IgD-negative memory B cell (primary cell): ENCODE results near the gene CACHD1. TPM values are rescaled to one million over a fixed set of nuclear protein-coding genes. Genes with fewer than 3 reads are reported as not detected.

Experiments
- H3K27ac Mint-ChIP-seq, 3 donors: one replicate each; pipeline ENCODE4 v1.8.0; 2020 to 2022; ENCODE audit warnings: mild to moderate bottlenecking in 3 of 3, mixed read lengths in 3 of 3, moderate library complexity in 1 of 3
- H3K27me3 Mint-ChIP-seq: one replicate; pipeline ENCODE4 v1.8.0; 2021; ENCODE audit warnings: mixed read lengths
- H3K36me3 Mint-ChIP-seq: one replicate; pipeline ENCODE4 v1.8.0; 2020; ENCODE audit warnings: mild to moderate bottlenecking, mixed read lengths
- H3K4me1 Mint-ChIP-seq, 3 donors: one replicate each; pipeline ENCODE4 v1.8.0; 2020 to 2022; ENCODE audit warnings: mixed read lengths in 3 of 3, mild to moderate bottlenecking in 1 of 3
- H3K4me3 Mint-ChIP-seq, 4 donors: one replicate each; pipeline ENCODE4 v1.8.0; 2020 to 2022; ENCODE audit warnings: mild to moderate bottlenecking in 4 of 4, mixed read lengths in 4 of 4, moderate library complexity in 3 of 4
- H3K9me3 Mint-ChIP-seq, 3 donors: one replicate each; pipeline ENCODE4 v1.8.0; 2020 to 2021; ENCODE audit warnings: mixed read lengths in 3 of 3, mild to moderate bottlenecking in 1 of 3
- polyA plus RNA-seq: library from polyadenylated mRNA; unstranded; fragments of 300-500 nt; fragmentation: Illumina TruSeq; gene quantifications from one replicate; pipeline ENCODE4 v1.2.3, GENCODE V29; 2021

CACHD1 gene
- polyA plus RNA-seq, 1 donor from 2014 or later: 0.08 TPM

- Mint-ChIP-seq H3K9me3 (no peaks in the 10 kb centered on the region), H3K27ac (no peak overlapping the region), H3K4me1 (no peaks in the 10 kb centered on the region), H3K4me3 (no peak overlapping the region), H3K36me3 (no peaks in the 10 kb centered on the region), H3K27me3 (peaks cover 7% of the 10 kb centered on the region)
Measured at GRCh38 chr1:64535938-64536835, 66.3 kb downstream of the CACHD1 start.

GRCh38 chr1:64536836-64537490 is 67.0 kb downstream of the CACHD1 start:
- H3K4me3 Mint-ChIP-seq: no peak overlapping the region
- H3K27ac Mint-ChIP-seq: no peak overlapping the region
- H3K36me3 Mint-ChIP-seq: no peaks in the 10 kb centered on the region
- no peaks in the 10 kb centered on the region for H3K9me3 Mint-ChIP-seq
- H3K27me3 Mint-ChIP-seq: peaks cover 8% of the 10 kb centered on the region
- H3K4me1 Mint-ChIP-seq: no peaks in the 10 kb centered on the region

DNA sequence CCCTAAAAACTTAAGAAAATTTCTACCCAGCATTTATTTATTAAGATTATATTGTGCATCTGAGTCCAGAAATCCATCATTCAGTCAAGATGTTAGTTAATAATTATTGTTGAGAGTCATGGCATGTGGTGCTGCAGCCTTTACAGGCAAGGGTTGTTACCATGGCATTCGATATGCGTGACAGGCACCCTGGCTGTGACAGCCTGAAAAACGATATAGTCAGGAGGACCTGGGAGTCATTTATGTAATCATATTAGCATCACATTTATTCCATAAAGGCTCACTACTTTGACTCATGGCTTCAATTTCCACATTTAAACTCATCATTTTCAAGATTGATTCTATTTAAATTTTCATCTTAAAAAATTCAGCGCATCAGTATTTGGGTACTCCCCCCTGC is 68.0 kb downstream of the CACHD1 start:
- H3K9me3 Mint-ChIP-seq: no peaks in the 10 kb centered on the region
- H3K36me3 Mint-ChIP-seq: no peaks in the 10 kb centered on the region
- no peak overlapping the region for H3K4me3 Mint-ChIP-seq
- H3K27me3 Mint-ChIP-seq: peaks cover 7% of the 10 kb centered on the region
- H3K4me1 Mint-ChIP-seq: no peaks in the 10 kb centered on the region
- H3K27ac Mint-ChIP-seq: no peak overlapping the region

GRCh38 chr1:64538389-64538788 is 68.5 kb downstream of the CACHD1 start:
- H3K4me3 Mint-ChIP-seq: no peak overlapping the region
- no peaks in the 10 kb centered on the region for H3K36me3 Mint-ChIP-seq
- H3K27me3 Mint-ChIP-seq: peaks cover 7% of the 10 kb centered on the region
- H3K27ac Mint-ChIP-seq: no peak overlapping the region
- no peaks in the 10 kb centered on the region for H3K9me3 Mint-ChIP-seq
- H3K4me1 Mint-ChIP-seq: no peaks in the 10 kb centered on the region

GRCh38 chr1:64539289-64539688 is 69.4 kb downstream of the CACHD1 start:
- H3K36me3 Mint-ChIP-seq: no peaks in the 10 kb centered on the region
- H3K4me1 Mint-ChIP-seq: no peaks in the 10 kb centered on the region
- H3K27ac Mint-ChIP-seq: no peak overlapping the region
- peaks cover 10% of the 10 kb centered on the region for H3K27me3 Mint-ChIP-seq
- H3K9me3 Mint-ChIP-seq: no peaks in the 10 kb centered on the region
- no peak overlapping the region for H3K4me3 Mint-ChIP-seq

DNA sequence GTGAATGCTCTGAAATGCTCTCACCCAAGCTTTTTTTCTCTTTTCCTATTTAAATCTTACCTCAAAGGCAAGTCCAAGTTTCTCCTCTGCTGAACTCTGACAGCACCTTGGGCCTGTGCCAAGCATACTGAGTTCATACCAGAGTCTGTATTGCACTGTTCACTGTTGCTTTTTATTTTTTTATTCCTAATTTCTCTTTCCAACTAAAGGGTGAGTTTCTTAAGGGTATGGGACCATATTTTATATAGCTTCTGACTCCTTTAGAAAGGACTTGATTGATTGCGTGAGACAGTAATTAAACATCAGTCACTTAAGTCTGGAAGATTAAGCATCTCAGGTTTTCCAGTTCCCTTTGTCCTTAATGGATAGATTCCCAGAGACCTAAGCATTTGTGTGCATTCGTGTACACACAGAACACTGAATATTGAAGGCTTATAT is 69.9 kb downstream of the CACHD1 start:
- no peak overlapping the region for H3K4me3 Mint-ChIP-seq
- H3K27me3 Mint-ChIP-seq: peaks cover 12% of the 10 kb centered on the region
- no peaks in the 10 kb centered on the region for H3K9me3 Mint-ChIP-seq
- peak overlapping the region in 1 of 3 donors; percentile 2 for H3K27ac Mint-ChIP-seq
- H3K36me3 Mint-ChIP-seq: no peaks in the 10 kb centered on the region
- no peaks in the 10 kb centered on the region for H3K4me1 Mint-ChIP-seq

GRCh38 chr1:64540265-64540791 is 70.4 kb downstream of the CACHD1 start:
- Mint-ChIP-seq H3K27ac (no peak overlapping the region), H3K4me1 (no peaks in the 10 kb centered on the region), H3K36me3 (no peaks in the 10 kb centered on the region), H3K4me3 (no peak overlapping the region), H3K9me3 (no peaks in the 10 kb centered on the region), H3K27me3 (peaks cover 12% of the 10 kb centered on the region)

- no peaks in the 10 kb centered on the region for H3K4me1 Mint-ChIP-seq
- no peaks in the 10 kb centered on the region for H3K36me3 Mint-ChIP-seq
- H3K27me3 Mint-ChIP-seq: peaks cover 12% of the 10 kb centered on the region
- no peak overlapping the region for H3K4me3 Mint-ChIP-seq
- no peaks in the 10 kb centered on the region for H3K9me3 Mint-ChIP-seq
- H3K27ac Mint-ChIP-seq: no peak overlapping the region
Measured at GRCh38 chr1:64542118-64542517, 72.2 kb downstream of the CACHD1 start.

DNA sequence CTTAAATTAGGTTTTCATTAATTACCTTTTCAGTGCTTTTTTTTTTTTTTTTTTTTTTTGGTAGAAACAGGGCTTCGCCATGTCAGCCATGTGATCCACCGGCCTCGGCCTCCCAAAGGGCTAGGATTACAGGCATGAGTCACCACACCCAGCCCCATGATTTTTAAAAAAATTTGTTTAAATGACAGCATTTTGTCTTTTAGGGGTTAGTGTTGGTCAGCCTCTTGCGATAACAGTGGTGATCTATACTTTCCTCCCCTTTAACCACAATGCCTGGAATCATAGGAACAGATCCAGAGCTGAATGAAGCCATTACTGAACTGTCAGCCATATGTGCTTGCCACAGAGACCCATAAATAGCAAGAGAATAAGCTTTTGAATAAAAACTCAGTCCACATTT is 73.9 kb downstream of the CACHD1 start:
- H3K4me1 Mint-ChIP-seq: no peaks in the 10 kb centered on the region
- peaks cover 12% of the 10 kb centered on the region for H3K27me3 Mint-ChIP-seq
- no peaks in the 10 kb centered on the region for H3K36me3 Mint-ChIP-seq
- H3K27ac Mint-ChIP-seq: no peak overlapping the region
- H3K9me3 Mint-ChIP-seq: no peaks in the 10 kb centered on the region
- H3K4me3 Mint-ChIP-seq: no peak overlapping the region

DNA sequence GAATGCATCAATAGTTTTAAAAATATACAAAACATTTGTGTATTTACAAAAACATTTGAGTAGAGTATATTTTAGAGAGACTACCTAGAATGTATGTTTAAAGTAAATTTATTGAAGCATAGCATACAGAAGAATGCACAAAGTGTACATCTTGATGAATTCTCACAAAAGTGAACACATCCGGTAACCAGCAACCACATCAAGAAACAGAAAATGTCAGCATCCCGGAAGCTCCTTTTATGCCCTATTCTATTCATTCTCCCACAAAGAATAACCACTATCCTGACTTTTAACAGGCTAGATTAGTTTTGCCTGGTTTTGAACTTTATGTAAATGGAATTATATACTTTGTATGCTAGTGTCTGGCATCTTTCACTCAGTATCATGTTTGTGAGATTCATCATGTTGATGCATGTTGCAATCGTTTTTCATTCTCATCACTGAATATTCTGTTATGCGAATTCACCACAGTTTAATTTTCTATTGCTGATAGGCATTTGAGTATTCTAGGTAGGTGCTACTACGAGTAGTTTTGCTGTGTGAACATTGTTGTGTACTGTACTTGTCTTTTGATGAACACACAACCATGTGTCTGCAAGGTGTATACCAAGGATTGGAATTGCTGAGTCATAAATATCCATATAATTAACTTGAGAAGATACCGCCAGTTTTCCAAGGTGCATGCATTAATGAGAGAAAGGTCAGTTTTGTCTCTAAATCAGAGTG is 75.4 kb downstream of the CACHD1 start:
- no peak overlapping the region for H3K27ac Mint-ChIP-seq
- no peaks in the 10 kb centered on the region for H3K4me1 Mint-ChIP-seq
- no peaks in the 10 kb centered on the region for H3K36me3 Mint-ChIP-seq
- H3K27me3 Mint-ChIP-seq: peaks cover 10% of the 10 kb centered on the region
- no peaks in the 10 kb centered on the region for H3K9me3 Mint-ChIP-seq
- H3K4me3 Mint-ChIP-seq: no peak overlapping the region

DNA sequence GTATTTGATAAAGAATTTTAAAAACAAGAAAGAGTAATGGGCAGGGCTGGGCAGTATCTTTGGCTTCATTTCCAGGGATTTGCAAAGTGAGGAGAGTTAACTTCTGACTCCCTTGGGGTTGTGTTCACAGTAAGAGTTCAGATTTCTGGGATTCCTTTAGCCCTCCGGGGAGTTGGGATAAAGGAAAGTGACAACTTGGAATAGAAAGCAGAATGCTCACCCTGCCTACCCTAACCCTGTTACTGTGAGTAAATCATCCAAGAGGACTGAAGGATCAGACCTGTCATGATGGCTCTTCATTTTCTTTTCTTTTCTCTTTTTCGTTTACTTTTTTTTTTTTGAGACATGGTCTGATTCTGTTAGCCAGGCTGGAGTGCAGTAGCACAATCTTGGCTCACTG is 76.1 kb downstream of the CACHD1 start:
- Mint-ChIP-seq H3K4me1 (no peaks in the 10 kb centered on the region), H3K27me3 (peaks cover 8% of the 10 kb centered on the region), H3K9me3 (no peaks in the 10 kb centered on the region), H3K36me3 (no peaks in the 10 kb centered on the region), H3K27ac (no peak overlapping the region), H3K4me3 (no peak overlapping the region)

GRCh38 chr1:64549464-64550239 is 79.7 kb downstream of the CACHD1 start:
- Mint-ChIP-seq H3K4me1 (no peaks in the 10 kb centered on the region), H3K27ac (no peak overlapping the region), H3K9me3 (no peaks in the 10 kb centered on the region), H3K36me3 (peaks cover 1% of the 10 kb centered on the region), H3K27me3 (peaks cover 1% of the 10 kb centered on the region), H3K4me3 (no peak overlapping the region)

DNA sequence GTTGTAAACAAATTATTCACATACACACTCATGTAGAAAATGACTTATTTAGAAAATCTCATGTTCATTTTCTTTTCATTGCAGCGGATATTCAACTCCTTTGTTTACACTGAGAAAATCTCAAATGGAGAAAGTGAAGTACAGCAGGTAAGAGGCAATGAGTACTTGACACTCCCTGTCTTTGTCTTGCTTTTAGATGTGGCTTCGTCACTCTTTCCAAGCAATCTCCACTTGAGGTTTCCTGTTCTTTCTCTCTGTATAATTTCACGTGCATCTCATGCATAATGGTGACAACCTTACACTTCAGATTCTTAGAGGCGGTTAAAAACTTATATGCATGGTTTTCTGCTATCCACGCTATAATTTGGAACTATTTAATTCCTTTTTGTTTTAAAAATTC is 80.6 kb downstream of the CACHD1 start:
- Mint-ChIP-seq H3K27me3 (peaks cover 2% of the 10 kb centered on the region), H3K9me3 (no peaks in the 10 kb centered on the region), H3K4me1 (no peaks in the 10 kb centered on the region), H3K27ac (no peak overlapping the region), H3K4me3 (no peak overlapping the region), H3K36me3 (peaks cover 1% of the 10 kb centered on the region)

DNA sequence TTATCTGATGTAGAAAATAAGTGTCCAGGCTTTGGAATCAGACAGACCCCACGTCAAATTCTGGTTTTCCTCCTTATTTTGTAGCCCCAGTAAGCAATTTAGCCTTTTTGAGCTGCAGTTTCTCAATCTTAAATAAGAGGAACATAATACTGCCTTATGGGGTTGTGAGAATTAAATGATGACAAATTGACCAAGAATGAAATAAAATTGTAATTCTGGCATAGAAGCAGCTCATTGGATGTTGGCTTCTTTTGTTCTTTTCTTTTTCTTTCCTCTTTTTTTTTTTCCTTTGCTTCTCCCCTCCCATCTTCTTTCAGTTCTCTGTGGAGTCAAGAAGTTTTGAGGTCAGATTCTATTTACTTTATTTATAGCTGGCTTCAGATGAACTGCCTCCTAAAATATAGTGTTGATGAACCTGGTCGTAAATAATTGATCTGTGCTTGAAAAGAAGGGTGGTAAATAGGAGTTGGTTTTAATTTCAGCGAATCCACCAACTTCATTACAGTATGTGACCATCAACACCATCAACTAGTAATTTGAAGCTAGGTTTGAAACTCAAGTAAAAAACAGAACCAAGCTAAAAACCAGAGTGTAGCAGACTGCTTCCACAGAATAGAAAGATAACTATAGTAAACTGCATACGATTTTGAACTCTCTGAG is 81.1 kb downstream of the CACHD1 start:
- H3K27me3 Mint-ChIP-seq: peaks cover 5% of the 10 kb centered on the region
- no peak overlapping the region for H3K4me3 Mint-ChIP-seq
- peaks cover 1% of the 10 kb centered on the region for H3K36me3 Mint-ChIP-seq
- no peaks in the 10 kb centered on the region for H3K9me3 Mint-ChIP-seq
- no peak overlapping the region for H3K27ac Mint-ChIP-seq
- H3K4me1 Mint-ChIP-seq: no peaks in the 10 kb centered on the region
